Tibial nerve (tissue), 4 donors: ENCODE data around the gene PANX1.

ENCODE experiments used
- CTCF ChIP-seq, 5 experiments: fragments of 200-600 bp in 3 of 5; fragments of 450-650 bp in 2 of 5; sonication (generic) in 3 of 5; IDR thresholded peaks; one replicate each; pipeline ENCODE4 v1.5.1; 2016 to 2019; ENCODE audit warnings: antibody characterized with exemption in 5 of 5, mild to moderate bottlenecking in 3 of 5, moderate library complexity in 2 of 5
- EP300 ChIP-seq, 2 donors: sonication (generic); formaldehyde crosslinking; IDR thresholded peaks; one replicate each; pipeline ENCODE4 v1.6.1; 2017; ENCODE audit warnings: antibody characterized with exemption in 2 of 2, mild to moderate bottlenecking in 1 of 2
- POLR2A ChIP-seq, 2 donors: fragments of 450-650 bp; IDR thresholded peaks; one replicate each; pipeline ENCODE4 v1.6.1; 2017; ENCODE audit warnings: antibody characterized with exemption in 2 of 2, mild to moderate bottlenecking in 2 of 2, moderate library complexity in 2 of 2

GRCh38 chr11:94128291-94128745 lies 323 bp upstream of the PANX1 start:
- TF ChIP-seq EP300 (IDR thresholded peaks at IDR 0.05) (no peak), POLR2A (IDR thresholded peaks at IDR 0.05) (no peak), CTCF (IDR thresholded peaks at IDR 0.05) (no peak)
